ENCODE measurements around the gene IVNS1ABP.
"Not testable (repeated sequence)": the region's sequence is repeated elsewhere in the genome, so short reads cannot be mapped to it uniquely, and the experiment has no call there.

IVNS1ABP gene

DNA sequence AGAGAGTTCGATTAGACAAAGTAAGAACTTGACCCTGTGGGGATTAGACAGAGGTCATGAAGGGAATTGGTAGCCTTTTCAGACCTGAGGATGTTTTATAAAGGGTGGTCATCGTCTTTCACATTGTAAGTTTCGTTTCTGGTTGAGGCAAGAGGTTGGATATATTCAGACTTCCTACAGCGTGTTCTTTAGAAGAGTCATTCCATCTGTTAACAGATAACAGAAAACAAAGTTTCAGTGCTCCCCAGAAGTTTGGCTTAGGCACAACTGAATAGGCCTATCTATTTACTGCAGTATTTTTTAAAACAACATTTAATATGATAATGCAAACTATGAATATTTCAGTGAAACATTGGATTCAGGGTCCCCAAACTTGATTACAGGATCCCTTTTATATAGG is 17.1 kb upstream of the IVNS1ABP start:
- DNase-seq (ENCODE audit: low read depth in 2 of 2), result no peak

- no peak for DNase-seq (ENCODE audit: low read depth in 2 of 2)
Measured at GRCh38 chr1:185328255-185328654, 11.2 kb upstream of the IVNS1ABP start.

- no peak for DNase-seq (ENCODE audit: low read depth in 2 of 2)
Measured at GRCh38 chr1:185325413-185325812, 8.4 kb upstream of the IVNS1ABP start.

DNA sequence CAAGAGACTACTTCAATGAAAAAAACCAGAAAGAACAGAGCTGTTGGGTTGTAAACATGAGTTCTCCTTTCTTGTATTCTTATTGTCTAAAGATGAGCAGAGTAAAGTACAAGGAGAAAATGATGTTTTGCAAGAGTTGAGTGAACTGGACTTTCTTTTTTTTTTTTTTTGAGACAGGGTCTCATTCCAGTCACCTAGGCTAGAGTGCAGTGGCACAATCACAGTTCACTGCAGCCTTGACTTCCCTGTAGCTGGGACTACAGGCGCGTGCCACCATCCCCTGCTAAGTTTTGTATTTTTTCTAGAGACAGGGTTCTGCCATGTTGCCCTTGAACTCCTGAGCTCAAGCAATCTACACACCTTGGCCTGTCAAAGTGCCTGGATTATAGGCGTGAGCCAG is 7.1 kb upstream of the IVNS1ABP start:
- no peak for DNase-seq (ENCODE audit: low read depth in 2 of 2)

GRCh38 chr1:185322636-185323035 is 5.6 kb upstream of the IVNS1ABP start:
- DNase-seq (ENCODE audit: low read depth in 2 of 2), result no peak

GRCh38 chr1:185321653-185322221 is 4.7 kb upstream of the IVNS1ABP start:
- not testable (repeated sequence) for DNase-seq (ENCODE audit: low read depth in 2 of 2)

- DNase-seq (ENCODE audit: low read depth in 2 of 2), result not testable (repeated sequence)
Measured at GRCh38 chr1:185321104-185321503, 4.1 kb upstream of the IVNS1ABP start.

GRCh38 chr1:185319139-185319475 is 2.1 kb upstream of the IVNS1ABP start:
- DNase-seq (ENCODE audit: low read depth in 2 of 2), result no peak

DNA sequence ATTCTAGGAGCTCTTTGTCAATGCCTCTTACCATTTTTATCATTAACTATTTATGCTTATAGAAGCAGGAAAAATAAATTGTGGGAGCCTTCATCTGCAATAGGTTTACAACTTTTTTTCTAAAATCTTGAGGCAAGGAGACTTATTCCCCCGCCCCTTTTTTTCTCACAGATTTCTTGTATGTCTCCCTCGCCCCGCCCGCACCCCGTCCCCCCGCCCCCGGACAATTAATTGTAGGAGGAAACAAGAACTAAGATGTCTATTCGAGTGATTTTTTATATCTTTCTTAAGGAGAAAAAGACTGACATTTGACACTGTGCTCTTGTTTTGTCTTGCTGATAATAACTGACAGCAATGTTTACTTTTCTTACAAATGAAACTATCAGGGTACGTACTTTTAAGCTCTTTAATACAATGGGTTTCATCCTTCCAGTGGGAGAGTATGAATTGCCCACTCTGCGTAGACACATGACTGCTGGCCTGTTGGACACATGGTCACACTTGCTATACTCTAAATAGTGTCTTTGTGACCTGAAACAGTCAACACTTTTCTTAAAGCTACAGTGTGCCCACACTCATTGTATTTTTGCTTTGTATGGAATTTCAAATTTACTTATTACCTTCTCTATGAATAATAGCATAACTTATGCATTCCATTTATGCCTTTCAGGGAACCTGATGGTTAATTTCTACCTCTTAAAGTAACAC is 1.5 kb upstream of the IVNS1ABP start:
- DNase-seq (ENCODE audit: low read depth in 2 of 2), result no peak

- DNase-seq (ENCODE audit: low read depth in 2 of 2), result peak; percentile 54 to 62
Measured at GRCh38 chr1:185317886-185318310, 855 bp upstream of the IVNS1ABP start.

DNA sequence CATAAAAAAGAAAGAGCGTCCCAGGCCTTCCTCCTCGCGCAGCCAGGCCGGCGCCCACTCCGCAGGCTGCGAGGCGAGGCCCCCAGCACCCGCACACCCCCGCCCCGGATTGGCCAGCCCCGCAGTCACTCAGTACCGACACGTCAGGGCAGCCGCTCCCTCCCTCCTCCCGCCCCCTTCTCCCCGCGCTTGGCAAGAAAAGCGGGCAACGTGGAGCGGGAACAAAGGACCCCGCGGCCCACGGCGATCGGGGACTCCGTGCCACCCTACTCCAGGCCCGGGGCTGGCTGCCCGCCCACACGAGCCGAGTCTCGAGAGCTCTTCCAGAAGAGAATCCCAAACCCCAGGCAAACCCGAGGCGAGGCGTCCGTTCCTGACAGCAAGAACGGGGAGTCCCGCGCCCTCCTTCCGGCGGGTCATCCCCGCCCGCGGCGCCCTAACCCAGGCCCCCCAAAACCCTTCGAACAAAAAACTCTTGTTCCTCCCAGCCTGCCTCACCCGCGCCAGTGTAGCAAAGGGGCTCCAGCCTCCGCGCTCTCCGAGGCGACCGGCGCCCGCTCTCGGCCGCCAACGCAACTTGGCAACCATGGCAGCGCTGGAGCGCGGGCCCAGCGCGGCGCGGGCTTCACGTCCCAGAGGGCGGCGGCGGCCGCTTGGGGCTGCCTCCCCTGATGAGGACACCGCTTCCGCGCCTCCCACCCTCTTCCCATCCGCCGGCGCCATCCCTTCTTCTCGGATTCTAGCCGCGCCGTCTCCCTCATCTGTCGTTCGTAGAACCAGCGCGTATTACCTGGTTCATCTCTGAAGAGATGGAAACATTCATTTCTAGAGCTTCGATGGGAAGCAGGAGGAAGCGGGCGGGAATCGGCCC is 645 bp downstream of the IVNS1ABP start:
- peak; percentile 84 for DNase-seq (ENCODE audit: low read depth in 2 of 2)

- DNase-seq (ENCODE audit: low read depth in 2 of 2), result no peak
Measured at GRCh38 chr1:185315445-185316071, 1.5 kb downstream of the IVNS1ABP start.

DNA sequence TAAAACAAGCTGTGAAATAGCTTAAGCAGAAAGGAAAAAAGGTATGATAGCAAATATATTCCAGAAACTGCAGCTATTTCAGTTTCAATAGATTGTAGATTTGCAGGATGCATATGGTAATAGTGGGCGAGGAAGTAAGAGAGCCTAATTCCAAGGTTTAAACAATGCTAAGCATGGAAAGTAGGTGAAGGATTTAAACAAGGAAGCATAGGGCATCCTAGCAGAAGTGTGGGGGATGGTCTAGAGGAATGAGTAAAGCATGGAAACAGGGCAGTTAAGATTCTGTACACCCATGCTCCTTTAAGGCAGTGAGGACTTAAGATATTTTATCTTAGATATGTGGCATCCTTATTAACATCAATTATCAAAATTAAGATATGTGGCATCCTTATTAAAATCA is 2.6 kb downstream of the IVNS1ABP start:
- no peak for DNase-seq (ENCODE audit: low read depth in 2 of 2)

DNA sequence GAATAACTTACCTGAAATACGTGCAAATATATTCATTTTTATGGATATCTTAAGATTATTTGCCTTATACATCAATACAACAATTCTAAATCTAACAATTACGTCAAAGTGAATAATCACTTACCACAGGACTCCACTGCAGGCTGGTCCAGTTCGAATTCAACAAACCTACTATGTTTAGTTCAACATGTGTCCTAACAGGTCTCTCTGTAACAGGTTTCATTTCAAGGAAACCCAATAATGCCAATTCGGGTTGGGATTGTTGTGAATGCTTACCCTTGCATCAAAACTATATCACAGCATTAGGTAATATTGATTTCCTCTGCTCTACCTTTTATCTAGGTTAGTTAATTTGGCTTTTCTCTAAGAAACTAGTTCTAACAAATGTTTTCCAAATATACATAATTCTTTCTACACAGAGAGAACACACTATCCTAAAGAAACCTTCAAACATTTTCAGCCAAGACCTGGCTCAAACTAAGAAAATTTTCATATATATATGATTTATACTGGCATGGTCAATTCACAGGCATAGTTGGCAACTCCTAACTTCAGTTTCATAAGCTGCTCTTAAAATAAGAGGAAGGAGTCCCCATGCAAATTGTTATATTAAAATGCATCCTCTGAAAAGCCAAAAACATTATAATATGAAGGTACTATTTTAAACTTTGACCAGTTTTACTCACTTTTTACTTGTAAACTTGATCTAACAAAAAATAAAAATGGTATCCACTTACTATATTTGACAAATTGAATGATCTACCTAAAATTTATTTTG is 4.5 kb downstream of the IVNS1ABP start:
- DNase-seq (ENCODE audit: low read depth in 2 of 2), result no peak

- no peak for DNase-seq (ENCODE audit: low read depth in 2 of 2)
Measured at GRCh38 chr1:185311589-185312225, 5.3 kb downstream of the IVNS1ABP start.

DNA sequence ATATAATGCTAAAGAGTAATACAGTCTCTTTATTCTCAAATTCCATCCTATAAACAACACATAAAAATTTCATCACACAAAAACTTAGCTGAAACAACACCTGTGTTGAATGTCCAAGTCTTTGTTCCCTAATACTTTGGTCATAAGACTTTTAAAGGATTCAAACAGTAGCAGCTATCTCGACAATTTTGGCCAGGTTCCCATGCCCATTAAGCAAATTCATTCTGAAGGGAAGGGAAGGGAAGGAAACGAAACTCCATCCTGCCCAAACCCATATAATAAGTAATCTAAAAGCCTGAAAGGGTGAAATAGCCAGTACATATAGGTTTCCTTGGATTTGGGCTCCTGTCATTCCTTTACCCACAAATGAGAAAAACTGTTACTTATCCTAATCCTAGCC is 7.5 kb downstream of the IVNS1ABP start:
- DNase-seq (ENCODE audit: low read depth in 2 of 2), result no peak

- DNase-seq (ENCODE audit: low read depth in 2 of 2), result no peak
Measured at GRCh38 chr1:185308126-185308525, 8.9 kb downstream of the IVNS1ABP start.

GRCh38 chr1:185305419-185305818 is 11.6 kb downstream of the IVNS1ABP start:
- DNase-seq (ENCODE audit: low read depth in 2 of 2), result no peak

DNA sequence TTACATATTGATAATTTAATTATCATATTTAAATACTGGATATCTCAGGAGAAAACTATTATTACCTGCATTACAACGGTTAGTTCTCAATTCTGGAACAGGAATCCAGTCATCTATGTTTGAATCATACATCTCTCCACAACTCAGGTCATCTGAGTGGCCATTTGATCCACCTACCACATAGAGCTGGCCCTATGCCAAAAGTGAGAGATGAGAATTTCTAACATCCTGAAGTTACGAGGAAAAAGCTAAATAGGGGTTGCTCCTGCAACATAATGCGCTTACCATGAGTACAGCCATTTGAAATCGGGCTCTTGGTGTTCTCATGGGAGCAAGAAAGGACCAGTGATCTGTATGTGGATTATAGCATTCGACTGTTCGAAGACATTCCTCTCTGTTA is 16.9 kb downstream of the IVNS1ABP start:
- DNase-seq (ENCODE audit: low read depth in 2 of 2), result no peak

DNA sequence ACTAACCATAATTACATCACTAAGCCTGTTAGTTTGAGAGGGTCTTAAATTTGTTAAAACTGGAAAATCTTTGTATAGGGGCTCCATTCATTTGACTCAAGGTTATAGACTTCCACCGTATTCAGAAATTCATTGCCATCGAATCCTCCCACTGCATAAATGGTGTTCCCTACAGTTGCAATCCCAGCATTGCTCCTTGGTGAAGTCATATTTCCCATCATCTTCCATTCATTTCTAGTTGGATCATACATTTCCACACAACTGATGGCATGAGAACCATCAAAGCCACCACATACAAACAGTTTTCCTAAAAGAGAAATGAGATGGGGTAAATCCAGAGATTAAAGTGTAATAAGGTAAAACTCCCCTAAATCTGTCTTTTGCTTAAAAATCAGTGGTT is 19.1 kb downstream of the IVNS1ABP start:
- DNase-seq (ENCODE audit: low read depth in 2 of 2), result no peak

DNA sequence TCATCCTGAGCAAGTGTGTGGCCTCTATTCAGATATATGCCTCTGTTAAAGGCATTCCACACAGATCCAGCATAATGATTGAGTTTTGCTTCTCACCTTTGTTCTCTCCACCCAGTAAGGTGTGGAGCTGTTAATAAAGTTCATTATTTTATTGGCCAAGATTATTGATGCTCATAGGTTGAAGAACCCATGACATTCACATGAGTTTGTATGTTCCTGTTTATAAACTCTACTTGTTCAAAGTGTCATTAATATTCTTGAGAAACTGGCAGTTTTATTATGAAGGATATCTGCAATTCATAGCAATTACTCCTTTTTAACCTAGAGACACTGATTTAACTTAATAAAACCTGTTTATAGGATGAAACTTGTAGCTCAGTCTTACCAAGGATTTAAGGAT is 22.0 kb downstream of the IVNS1ABP start:
- no peak for DNase-seq (ENCODE audit: low read depth in 2 of 2)
